IMR-90 (cell line): ENCODE data around the gene NR1H2. TPM values are rescaled to one million over a fixed set of nuclear protein-coding genes. Genes with fewer than 3 reads are reported as not detected.

Experiments
- ATAC-seq: fragments of 200-7000 bp; cut with Tn5 transposase; 2 replicates; pipeline ENCODE4 v1.9.1; 2020; ENCODE audit warnings: low read depth, mild to moderate bottlenecking, moderate library complexity
- BruUV-seq: library from RNA; stranded (reverse); fragments of 400-500 nt; replicated peaks from 2 replicates; lab custom pipeline; 2021; lab: Mats Ljungman, UMichigan
- CTCF ChIA-PET: fragments of 300-600 bp; formaldehyde crosslinking; extraction: SDS; loops from one replicate; lab custom pipeline; 2021; ENCODE audit warnings: antibody characterized with exemption; lab: Yijun Ruan, JAX
- POLR2A ChIA-PET: fragments of 300-600 bp; sonication (Branson Sonifier 250); formaldehyde crosslinking; loops from one replicate; lab custom pipeline; 2022; ENCODE audit warnings: antibody characterized with exemption; ENCODE audit not compliant: unreplicated experiment; lab: Charles Lee
- DNase-seq: peaks from one replicate; pipeline ENCODE4 v3.0.0; 2013
- H2AFZ ChIP-seq: replicated peaks from 2 replicates; pipeline ENCODE3; 2013; ENCODE audit warnings: low read length, mild to moderate bottlenecking; ENCODE audit not compliant: poor library complexity
- H2AK5ac ChIP-seq: 2 replicates; pipeline ENCODE4 v1.6.1; 2013; ENCODE audit warnings: low read depth, low read length, inconsistent platforms
- H2AK9ac ChIP-seq: replicated peaks from 2 replicates; pipeline ENCODE3; 2013; ENCODE audit warnings: mild to moderate bottlenecking, low read depth, low read length, moderate library complexity; ENCODE audit not compliant: poor library complexity
- H2BK120ac ChIP-seq: 2 replicates; pipeline ENCODE4 v1.6.1; 2013; ENCODE audit warnings: low read depth, low read length, inconsistent platforms
- H2BK15ac ChIP-seq: 3 replicates; pipeline ENCODE4 v1.6.1; 2013; ENCODE audit warnings: low read depth, low read length, inconsistent platforms
- H2BK20ac ChIP-seq: 2 replicates; pipeline ENCODE4 v1.6.1; 2013; ENCODE audit warnings: low read depth, mild to moderate bottlenecking, inconsistent platforms, low read length, moderate library complexity
- H2BK5ac ChIP-seq: 2 replicates; pipeline ENCODE4 v1.6.1; 2013; ENCODE audit warnings: mild to moderate bottlenecking, low read depth, low read length, inconsistent platforms; ENCODE audit not compliant: poor library complexity, severe bottlenecking
- H3K14ac ChIP-seq: replicated peaks from 2 replicates; pipeline ENCODE4 v1.6.1; 2013; ENCODE audit warnings: low read depth, low read length, inconsistent platforms
- H3K18ac ChIP-seq: 2 replicates; pipeline ENCODE4 v1.6.1; 2013; ENCODE audit warnings: low read depth, low read length, control low read depth
- H3K23ac ChIP-seq: 2 replicates; pipeline ENCODE4 v1.6.1; 2013; ENCODE audit warnings: low read depth, low read length, inconsistent platforms
- H3K27ac ChIP-seq: 2 replicates; pipeline ENCODE4 v1.5.1; 2013; ENCODE audit warnings: mild to moderate bottlenecking, control low read depth, low read length; ENCODE audit not compliant: insufficient read depth
- H3K27me3 ChIP-seq: 2 replicates; pipeline ENCODE4 v1.6.1; 2013; ENCODE audit warnings: low read length; ENCODE audit not compliant: control insufficient read depth, insufficient read depth
- H3K36me3 ChIP-seq: 2 replicates; pipeline ENCODE4 v1.6.1; 2013; ENCODE audit warnings: low read length, mixed read lengths; ENCODE audit not compliant: control insufficient read depth, insufficient read depth
- H3K4ac ChIP-seq: 2 replicates; pipeline ENCODE4 v1.6.1; 2013; ENCODE audit warnings: low read depth, low read length, inconsistent platforms
- H3K4me1 ChIP-seq: 2 replicates; pipeline ENCODE4 v1.6.1; 2013; ENCODE audit warnings: low read length, mixed read lengths; ENCODE audit not compliant: control insufficient read depth, insufficient read depth
- H3K4me2 ChIP-seq: 2 replicates; pipeline ENCODE4 v1.6.1; 2013; ENCODE audit warnings: low read depth, mild to moderate bottlenecking, control low read depth, low read length, moderate library complexity
- H3K4me3 ChIP-seq: 2 replicates; pipeline ENCODE4 v1.5.1; 2013; ENCODE audit warnings: low read depth, mild to moderate bottlenecking, control low read depth, low read length, moderate library complexity; ENCODE audit not compliant: insufficient read depth
- H3K56ac ChIP-seq: 2 replicates; pipeline ENCODE4 v1.6.1; 2013; ENCODE audit warnings: low read length, inconsistent platforms; ENCODE audit not compliant: insufficient read depth; ENCODE audit errors: extremely low read depth
- H3K79me1 ChIP-seq, 2 experiments: 2 replicates each; pipeline ENCODE4 v1.6.1; 2013; ENCODE audit warnings: low read length in 2 of 2, inconsistent platforms in 1 of 2, low read depth in 1 of 2
- H3K9ac ChIP-seq: 2 replicates; pipeline ENCODE4 v1.6.1; 2013; ENCODE audit warnings: low read depth, low read length, control low read depth
- H3K9me1 ChIP-seq: 2 replicates; pipeline ENCODE4 v1.6.1; 2013; ENCODE audit warnings: low read length, inconsistent platforms; ENCODE audit not compliant: insufficient read depth
- H3K9me3 ChIP-seq: 2 replicates; pipeline ENCODE4 v1.6.1; 2013; ENCODE audit warnings: low read length; ENCODE audit not compliant: control insufficient read depth, insufficient read depth
- H4K20me1 ChIP-seq: 2 replicates; pipeline ENCODE4 v1.6.1; 2013; ENCODE audit warnings: low read length, inconsistent platforms; ENCODE audit not compliant: insufficient read depth
- H4K5ac ChIP-seq: 2 replicates; pipeline ENCODE4 v1.6.1; 2013; ENCODE audit warnings: mild to moderate bottlenecking, low read depth, low read length, control low read depth
- H4K8ac ChIP-seq, 2 experiments: 2 replicates each; pipeline ENCODE4 v1.6.1; 2013; ENCODE audit warnings: low read depth in 2 of 2, low read length in 2 of 2, control low read depth in 1 of 2, inconsistent platforms in 1 of 2
- H4K91ac ChIP-seq: 2 replicates; pipeline ENCODE4 v1.6.1; 2013; ENCODE audit warnings: low read depth, low read length, inconsistent platforms; ENCODE audit not compliant: insufficient read depth
- BHLHE40 ChIP-seq: fragments of 150-350 bp; IDR thresholded peaks from 2 replicates; pipeline ENCODE4 v1.6.1; 2016; ENCODE audit warnings: mild to moderate bottlenecking, low read depth, low read length
- CEBPB ChIP-seq: IDR thresholded peaks from 2 replicates; pipeline ENCODE4 v1.6.1; 2012; ENCODE audit warnings: low read depth, low read length, improper control_type of control experiment
- CHD1 ChIP-seq: IDR thresholded peaks from 2 replicates; pipeline ENCODE4 v1.6.1; 2012; ENCODE audit warnings: low read depth, low read length, improper control_type of control experiment
- FOS ChIP-seq: fragments of 150-350 bp; IDR thresholded peaks from 2 replicates; pipeline ENCODE4 v1.6.1; 2016; ENCODE audit warnings: low read depth, low read length
- MAFK ChIP-seq: IDR thresholded peaks from 2 replicates; pipeline ENCODE4 v1.6.1; 2012; ENCODE audit warnings: low read depth, low read length, improper control_type of control experiment
- MAZ ChIP-seq: IDR thresholded peaks from 2 replicates; pipeline ENCODE4 v1.6.1; 2012; ENCODE audit warnings: low read depth, mild to moderate bottlenecking, low read length, improper control_type of control experiment, moderate library complexity, borderline replicate concordance
- MXI1 ChIP-seq: IDR thresholded peaks from 2 replicates; pipeline ENCODE4 v1.6.1; 2012; ENCODE audit warnings: low read depth, mild to moderate bottlenecking, low read length, moderate library complexity, borderline replicate concordance
- RAD21 ChIP-seq: IDR thresholded peaks from 2 replicates; pipeline ENCODE4 v1.6.1; 2012; ENCODE audit warnings: low read length, improper control_type of control experiment
- RFX5 ChIP-seq: IDR thresholded peaks from 2 replicates; pipeline ENCODE4 v1.8.0; 2012; ENCODE audit warnings: low read depth, mild to moderate bottlenecking, low read length, moderate library complexity
- WGBS, 2 experiments: methylation state at CpG; one replicate each; pipeline versions ENCODE4 v1.1.5 to v1.1.7; 2013; ENCODE audit warnings: missing lambda C conversion rate in 2 of 2; ENCODE audit not compliant: insufficient read length in 1 of 2; ENCODE audit errors: extremely low coverage in 2 of 2; 5-methylcytosine and 5-hydroxymethylcytosine counted together
- dilution Hi-C: fragments of 300-500 bp; cut with HindIII; formaldehyde crosslinking; loops from one replicate; pipeline ENCODE4 v1.14.3; 2018; ENCODE audit warnings: low sequenced_read_pairs; ENCODE audit not compliant: unreplicated experiment
- in situ Hi-C: fragments of 300-500 bp; cut with MboI; formaldehyde crosslinking; loops from 3 replicates; pipeline ENCODE4 v1.14.3; 2019; ENCODE audit warnings: low sequenced_read_pairs, inconsistent platforms, mixed read lengths
- intact Hi-C: fragments of 100-400 bp; cut with micrococcal nuclease; formaldehyde crosslinking; loops from 2 replicates; pipeline ENCODE4 v1.10.0; 2022
- polyA plus RNA-seq, 3 experiments: library from polyadenylated mRNA; depleted of rRNA; stranded (reverse); fragments of >200 nt; gene quantifications; 2 replicates each; pipeline ENCODE4 v1.2.3, GENCODE V29; 2012; ENCODE audit warnings: low replicate concordance in 1 of 3
- total RNA-seq: library from RNA; depleted of rRNA; stranded (reverse); fragments of >200 nt; gene quantifications from 2 replicates; pipeline ENCODE4 v1.2.3, GENCODE V29; 2012
- TF ChIP-seq, protein P1 (sequence below): conservative IDR thresholded peaks from 2 replicates; pipeline ENCODE4 v1.5.1; 2012; ENCODE audit warnings: mild to moderate bottlenecking, low read depth, low read length, improper control_type of control experiment

NR1H2 gene
- total and polyA plus RNA-seq, 2 of the 4 experiments (the other 2 are of a cell fraction): 37.8 to 48.4 TPM

DNA sequence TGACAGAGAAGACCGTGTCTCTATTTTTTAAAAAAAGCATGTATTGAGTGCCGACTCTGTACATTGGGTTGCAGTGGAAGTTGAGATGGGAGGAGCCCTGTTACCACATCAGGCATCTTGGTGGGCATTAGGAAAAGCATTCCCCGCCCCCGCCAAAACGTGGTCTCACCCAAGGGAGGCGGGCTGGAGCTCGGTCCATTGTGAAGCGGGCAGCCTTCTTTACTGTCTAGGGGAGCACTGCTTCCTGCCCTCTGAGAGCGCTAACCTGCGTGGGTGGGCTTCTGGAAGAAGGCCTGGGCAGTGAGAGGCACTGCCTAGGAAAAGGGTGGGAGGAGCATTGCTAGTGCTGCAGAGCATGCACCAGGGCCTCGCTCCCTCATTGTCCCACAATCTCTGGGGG is 3.9 kb downstream of the NR1H2 start:
- H2BK5ac ChIP-seq: no peak overlapping the region
- no peaks in the 10 kb centered on the region for H3K27me3 ChIP-seq
- H2AK5ac ChIP-seq: no peak overlapping the region
- H3K9ac ChIP-seq: no peak overlapping the region
- H4K91ac ChIP-seq: no peak overlapping the region
- no peak overlapping the region for H2AFZ ChIP-seq
- H3K4me3 ChIP-seq: no peak overlapping the region
- no peak overlapping the region for H4K8ac ChIP-seq
- no peak overlapping the region for H4K5ac ChIP-seq
- no TSS peak for BruUV-seq
- H2BK20ac ChIP-seq: no peak overlapping the region
- H3K4ac ChIP-seq: no peak overlapping the region
- no peak for ATAC-seq
- no peaks in the 10 kb centered on the region for H3K9me3 ChIP-seq
- no peak overlapping the region for H3K27ac ChIP-seq
- no peak overlapping the region for H2BK15ac ChIP-seq
- H3K79me1 ChIP-seq: peaks cover 0 to 37% of the 10 kb centered on the region in 2 experiments
- peaks cover 42% of the 10 kb centered on the region for H3K36me3 ChIP-seq
- H4K20me1 ChIP-seq: peaks cover 10% of the 10 kb centered on the region
- TF ChIP-seq MAFK (no peak), MXI1 (no peak), RAD21 (no peak), BHLHE40 (no peak), FOS (no peak), MAZ (no peak), CHD1 (no peak), RFX5 (no peak), CEBPB (no peak)
- TF ChIP-seq, protein P1, sequence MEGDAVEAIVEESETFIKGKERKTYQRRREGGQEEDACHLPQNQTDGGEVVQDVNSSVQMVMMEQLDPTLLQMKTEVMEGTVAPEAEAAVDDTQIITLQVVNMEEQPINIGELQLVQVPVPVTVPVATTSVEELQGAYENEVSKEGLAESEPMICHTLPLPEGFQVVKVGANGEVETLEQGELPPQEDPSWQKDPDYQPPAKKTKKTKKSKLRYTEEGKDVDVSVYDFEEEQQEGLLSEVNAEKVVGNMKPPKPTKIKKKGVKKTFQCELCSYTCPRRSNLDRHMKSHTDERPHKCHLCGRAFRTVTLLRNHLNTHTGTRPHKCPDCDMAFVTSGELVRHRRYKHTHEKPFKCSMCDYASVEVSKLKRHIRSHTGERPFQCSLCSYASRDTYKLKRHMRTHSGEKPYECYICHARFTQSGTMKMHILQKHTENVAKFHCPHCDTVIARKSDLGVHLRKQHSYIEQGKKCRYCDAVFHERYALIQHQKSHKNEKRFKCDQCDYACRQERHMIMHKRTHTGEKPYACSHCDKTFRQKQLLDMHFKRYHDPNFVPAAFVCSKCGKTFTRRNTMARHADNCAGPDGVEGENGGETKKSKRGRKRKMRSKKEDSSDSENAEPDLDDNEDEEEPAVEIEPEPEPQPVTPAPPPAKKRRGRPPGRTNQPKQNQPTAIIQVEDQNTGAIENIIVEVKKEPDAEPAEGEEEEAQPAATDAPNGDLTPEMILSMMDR: no peak
- ChIA-PET CTCF (no interaction called here), POLR2A (no interaction called here)
- no peak overlapping the region for H3K56ac ChIP-seq
- no peak overlapping the region for H3K4me2 ChIP-seq
- 60% methylated on average over 1 of the region's 11 CpGs; no CpG with 5 or more reads in 1 of the 2 experiments for WGBS, 2 experiments
- H3K14ac ChIP-seq: no peak overlapping the region
- H2AK9ac ChIP-seq: peak overlapping the region; percentile 23
- intact Hi-C loops: no loop called here
- peak; percentile 27 for DNase-seq
- no peaks in the 10 kb centered on the region; the same call in 1 of the 2 replicates for H3K4me1 ChIP-seq
- H3K9me1 ChIP-seq: no peaks in the 10 kb centered on the region; the same call in 1 of the 2 replicates
- no peak overlapping the region for H3K23ac ChIP-seq
- H2BK120ac ChIP-seq: no peak overlapping the region
- dilution Hi-C loops: no loop called here
- H3K18ac ChIP-seq: no peak overlapping the region
- in situ Hi-C loops: no loop called here
